H54 (cell line): ENCODE measurements around the gene TPRN.
"Not testable (repeated sequence)": the region's sequence is repeated elsewhere in the genome, so short reads cannot be mapped to it uniquely, and the experiment has no call there.

ENCODE experiments used
- DNase-seq: peaks from one replicate; pipeline ENCODE4 v3.0.0; 2011; ENCODE audit warnings: low spot score, mixed read lengths; ENCODE audit not compliant: insufficient read length
- FAIRE-seq: peaks from 3 replicates; lab custom pipeline; 2011; peaks lifted over from hg19 to GRCh38; lab: Jason Lieb, UNC
- POLR2A ChIP-seq: IDR thresholded peaks from 2 replicates; pipeline ENCODE4 v1.6.1; 2011; ENCODE audit warnings: low read depth, mild to moderate bottlenecking, low read length

TPRN gene

GRCh38 chr9:137200311-137201204, at the start of gene TPRN:
TPRN (minus strand) TSS chr9:137200741; CDS start chr9:137200711, 30 bp downstream.
- DNase-seq: peak; percentile 100
- peak; percentile 89 for TF ChIP-seq POLR2A
- FAIRE-seq: peak; percentile 91

DNA sequence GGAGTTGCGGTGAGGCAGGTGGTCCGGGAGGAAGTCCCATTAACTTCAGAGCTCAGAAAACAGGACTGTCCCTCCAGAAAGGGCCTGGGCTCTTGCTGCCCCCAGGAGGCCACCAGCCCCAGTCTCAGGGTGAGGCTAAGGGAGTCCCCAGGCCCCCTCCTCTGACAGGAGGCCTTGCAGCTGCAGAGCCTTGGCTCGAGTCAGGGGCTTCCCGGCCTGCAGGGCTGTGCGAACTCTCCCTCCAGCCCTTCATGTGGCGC, 47.3 kb upstream of the TPRN start:
- TF ChIP-seq POLR2A: no peak
- FAIRE-seq: no peak
- no peak for DNase-seq

DNA sequence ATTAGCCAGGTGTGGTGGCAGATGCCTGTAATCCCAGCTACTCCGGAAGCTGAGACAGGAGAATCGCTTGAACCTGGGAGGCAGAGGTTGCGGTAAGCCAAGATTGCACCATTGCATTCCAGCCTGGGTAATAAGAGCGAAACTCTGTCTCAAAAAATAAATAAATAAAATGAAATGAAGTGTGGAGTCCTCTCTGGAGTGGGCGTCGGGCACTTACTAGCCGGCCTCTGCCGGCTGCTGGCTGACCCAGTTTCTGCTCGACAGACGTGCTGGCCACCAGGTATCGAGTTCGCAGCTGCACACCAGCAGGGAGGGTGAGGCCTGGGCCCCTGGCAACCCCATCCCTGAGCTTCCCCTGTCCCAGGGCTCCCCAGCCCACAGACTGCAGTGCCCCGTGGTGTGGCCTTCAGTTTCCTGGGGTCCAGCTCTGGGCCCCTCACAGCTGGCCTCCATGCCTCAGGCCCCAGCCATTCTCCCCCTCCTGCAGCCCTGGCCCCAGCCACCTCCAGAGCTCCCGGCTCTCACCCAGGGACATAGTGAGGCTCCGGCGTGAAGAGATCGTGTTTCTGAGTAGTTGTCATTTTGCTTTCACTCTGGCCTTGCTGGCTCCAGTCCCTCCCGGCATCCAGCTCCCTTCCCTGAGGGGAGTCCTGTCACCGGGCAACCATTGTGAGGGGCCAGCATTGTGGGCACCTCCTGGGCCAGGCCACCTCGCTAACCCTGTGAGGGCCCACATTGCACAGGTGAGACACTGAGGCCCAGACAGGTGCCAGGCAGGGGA, 46.8 kb upstream of the TPRN start:
- DNase-seq (no peak), FAIRE-seq (no peak)
- TF ChIP-seq POLR2A: 0 out of 2 replicates have a peak, but pooled peaks have one; percentile 7

DNA sequence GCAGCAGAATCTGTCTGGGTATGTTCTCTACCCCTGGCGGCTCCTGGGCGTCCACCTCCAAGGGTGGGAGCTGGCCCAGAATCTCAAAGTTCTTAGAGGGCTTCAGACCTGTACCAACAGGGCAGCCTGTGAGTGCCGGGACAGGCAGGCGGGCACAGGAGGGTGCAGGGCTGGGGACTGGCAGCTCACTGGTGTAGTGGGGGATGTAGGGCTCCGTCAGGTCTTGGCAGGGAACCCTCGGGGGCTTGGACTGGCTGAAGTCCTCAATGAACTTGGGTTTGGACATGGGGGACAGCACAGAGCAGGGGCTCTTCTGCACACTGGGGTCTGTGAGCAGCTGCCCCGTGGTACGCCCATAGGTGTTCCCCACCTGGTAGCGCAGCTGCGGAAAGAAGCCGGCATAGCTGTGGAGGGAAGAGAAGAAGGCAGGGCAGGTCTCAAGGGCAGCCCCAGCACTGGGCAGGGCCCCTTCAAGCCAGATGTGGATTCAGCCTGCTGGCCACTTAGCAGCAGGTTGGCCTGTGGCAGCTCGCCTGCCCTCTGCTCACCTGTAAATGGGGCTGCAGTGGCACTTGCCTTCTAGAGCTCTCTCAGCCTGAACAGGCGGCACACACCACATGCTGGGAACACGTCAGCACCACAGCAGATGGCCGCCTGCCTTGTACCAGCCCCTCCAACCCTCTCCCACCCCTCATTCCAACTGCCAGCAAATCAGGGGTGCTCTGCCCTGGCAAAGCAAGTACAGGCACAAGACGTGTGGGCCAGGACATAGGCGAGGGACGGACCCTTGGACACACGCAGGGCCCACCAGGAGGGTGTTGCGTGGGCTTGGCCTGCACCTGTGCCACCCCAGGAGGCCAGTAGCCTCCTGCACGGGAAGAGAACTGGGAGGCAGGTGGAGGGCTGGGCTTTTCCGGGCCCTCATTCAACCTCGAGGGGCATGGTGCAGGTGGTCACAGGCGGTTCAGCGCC, 45.2 kb upstream of the TPRN start:
- no peak for DNase-seq
- FAIRE-seq: no peak
- TF ChIP-seq POLR2A: no peak

GRCh38 chr9:137244486-137245449, 44.2 kb upstream of the TPRN start:
- TF ChIP-seq POLR2A: no peak; the same call in 1 of the 2 replicates

GRCh38 chr9:137243626-137244485, 43.3 kb upstream of the TPRN start:
- DNase-seq (peak; percentile 82), FAIRE-seq (no peak)
- peak; percentile 71 for TF ChIP-seq POLR2A

More at GRCh38 chr9:137244486-137245449, 44.2 kb upstream of the TPRN start:
- FAIRE-seq: no peak
- no peak for DNase-seq

- DNase-seq: not testable (repeated sequence)
These were observed 42.7 kb upstream of the TPRN start for GRCh38 chr9:137243266-137243625.

DNA sequence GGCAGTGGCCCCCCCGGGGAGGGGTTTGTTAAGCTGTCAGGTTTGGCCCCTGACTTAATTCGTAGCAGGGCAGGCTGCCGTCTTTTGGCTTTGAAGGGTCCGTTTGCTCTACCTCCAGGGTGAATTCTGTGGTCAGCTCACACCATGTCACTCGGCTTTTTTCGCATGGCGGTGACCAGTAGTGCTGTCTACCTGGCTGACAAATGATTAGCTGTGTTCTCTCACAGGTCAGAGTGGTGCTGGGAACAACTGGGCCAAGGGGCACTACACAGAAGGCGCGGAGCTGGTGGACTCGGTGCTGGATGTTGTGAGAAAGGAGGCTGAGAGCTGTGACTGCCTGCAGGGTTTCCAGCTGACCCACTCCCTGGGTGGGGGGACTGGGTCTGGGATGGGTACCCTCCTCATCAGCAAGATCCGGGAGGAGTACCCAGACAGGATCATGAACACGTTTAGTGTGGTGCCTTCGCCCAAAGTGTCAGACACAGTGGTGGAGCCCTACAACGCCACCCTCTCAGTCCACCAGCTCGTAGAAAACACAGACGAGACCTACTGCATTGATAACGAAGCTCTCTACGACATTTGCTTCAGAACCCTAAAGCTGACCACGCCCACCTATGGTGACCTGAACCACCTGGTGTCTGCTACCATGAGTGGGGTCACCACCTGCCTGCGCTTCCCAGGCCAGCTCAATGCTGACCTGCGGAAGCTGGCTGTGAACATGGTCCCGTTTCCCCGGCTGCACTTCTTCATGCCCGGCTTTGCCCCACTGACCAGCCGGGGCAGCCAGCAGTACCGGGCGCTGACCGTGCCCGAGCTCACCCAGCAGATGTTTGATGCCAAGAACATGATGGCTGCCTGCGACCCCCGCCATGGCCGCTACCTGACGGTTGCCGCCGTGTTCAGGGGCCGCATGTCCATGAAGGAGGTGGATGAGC, 42.0 kb upstream of the TPRN start:
- DNase-seq: no peak
- FAIRE-seq: no peak
- TF ChIP-seq POLR2A: no peak

More at GRCh38 chr9:137243266-137243625, 42.7 kb upstream of the TPRN start:
- TF ChIP-seq POLR2A: peak; percentile 14; the same call in 1 of the 2 replicates
- not testable (repeated sequence) for FAIRE-seq

DNA sequence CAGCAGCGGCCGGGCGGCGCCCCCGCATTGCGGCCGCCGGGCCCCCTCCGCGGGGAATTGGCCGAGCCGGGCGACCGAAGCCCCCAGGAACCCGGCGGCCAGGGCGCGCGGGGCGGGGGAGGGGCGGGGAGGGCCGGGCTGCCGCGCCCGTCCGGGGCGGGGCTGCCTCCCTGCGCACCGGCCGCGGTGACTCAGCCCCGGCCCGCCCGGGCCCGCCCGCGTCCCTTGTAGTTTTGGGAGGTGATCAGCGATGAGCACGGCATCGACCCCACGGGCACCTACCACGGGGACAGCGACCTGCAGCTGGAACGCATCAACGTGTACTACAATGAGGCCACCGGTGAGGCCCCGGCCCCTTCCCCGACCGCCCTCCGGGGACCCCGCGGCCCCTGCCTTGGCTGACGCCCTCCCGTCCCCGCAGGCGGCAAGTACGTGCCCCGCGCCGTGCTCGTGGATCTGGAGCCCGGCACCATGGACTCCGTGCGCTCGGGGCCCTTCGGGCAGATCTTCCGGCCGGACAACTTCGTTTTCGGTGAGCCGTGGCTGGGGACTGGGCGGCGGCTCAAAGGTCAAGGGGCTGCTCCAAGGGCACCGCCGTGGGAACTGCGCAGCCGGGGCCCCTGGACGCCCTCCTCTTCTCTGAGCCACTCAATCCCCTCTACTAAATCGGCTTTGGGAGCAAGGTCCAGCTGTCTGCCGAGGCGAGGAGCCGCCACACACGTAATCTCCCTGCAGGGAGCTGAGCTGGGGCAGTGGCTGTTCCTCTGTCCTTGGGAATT, 41.1 kb upstream of the TPRN start:
- DNase-seq (no peak), FAIRE-seq (no peak)
- TF ChIP-seq POLR2A: peak; percentile 13; the same call in 1 of the 2 replicates
